HG03039 (cell line): ENCODE measurements around the gene ILF3.
A peak's percentile ranks its signal among the peaks of the same experiment; 100 is the strongest.

ENCODE experiments used
- ATAC-seq: cut with Tn5 transposase; IDR thresholded peaks from one replicate; pipeline ENCODE4 v1.9.1; 2021; ENCODE audit warnings: mild to moderate bottlenecking, moderate library complexity; ENCODE audit not compliant: unreplicated experiment

The ILF3 gene

GRCh38 chr19:10653732-10654609, at the start of gene ILF3:
TSS of gene ILF3 (plus strand) at chr19:10654346. CDS start at chr19:10670606, 16,260 bp downstream.
- peak; percentile 73 for ATAC-seq

GRCh38 chr19:10604460-10604980, 49.6 kb upstream of the ILF3 start:
- ATAC-seq = no peak

GRCh38 chr19:10611907-10612306, 42.2 kb upstream of the ILF3 start:
- ATAC-seq = no peak

- no peak for ATAC-seq
These were observed 41.5 kb upstream of the ILF3 start for GRCh38 chr19:10612499-10613119.

GRCh38 chr19:10615429-10616023, 38.6 kb upstream of the ILF3 start:
- no peak for ATAC-seq

- no peak for ATAC-seq
These were observed 36.6 kb upstream of the ILF3 start for GRCh38 chr19:10617409-10618121.

GRCh38 chr19:10618846-10619245, 35.3 kb upstream of the ILF3 start:
- no peak for ATAC-seq

GRCh38 chr19:10620786-10621185, 33.4 kb upstream of the ILF3 start:
- no peak for ATAC-seq

- no peak for ATAC-seq
These were observed 32.2 kb upstream of the ILF3 start for GRCh38 chr19:10621966-10622365.

- no peak for ATAC-seq
These were observed 29.6 kb upstream of the ILF3 start for GRCh38 chr19:10624585-10624984.

- no peak for ATAC-seq
These were observed 29.0 kb upstream of the ILF3 start, which contains the start of gene SLC44A2 for GRCh38 chr19:10625003-10625761. TSS of gene SLC44A2 (plus strand) at chr19:10625553. CDS start at chr19:10625634, 81 bp downstream.

- no peak for ATAC-seq
These were observed 28.4 kb upstream of the ILF3 start for GRCh38 chr19:10625762-10626138.

GRCh38 chr19:10631874-10632273, 22.3 kb upstream of the ILF3 start:
- ATAC-seq = no peak

- ATAC-seq = no peak
These were observed 19.7 kb upstream of the ILF3 start for GRCh38 chr19:10634430-10634829.

- no peak for ATAC-seq
These were observed 19.2 kb upstream of the ILF3 start for GRCh38 chr19:10634963-10635362.

- ATAC-seq = no peak
These were observed 17.7 kb upstream of the ILF3 start for GRCh38 chr19:10636304-10636972.

GRCh38 chr19:10637894-10638293, 16.3 kb upstream of the ILF3 start:
- ATAC-seq = no peak

GRCh38 chr19:10639836-10640235, 14.3 kb upstream of the ILF3 start:
- ATAC-seq = no peak

- ATAC-seq = no peak
These were observed 13.8 kb upstream of the ILF3 start for GRCh38 chr19:10640361-10640760.

GRCh38 chr19:10641248-10641647, 12.9 kb upstream of the ILF3 start:
- no peak for ATAC-seq
